Loucy (cell line): Measurements from ENCODE around the gene GPC3.

Experiments
- H2AFZ ChIP-seq: fragments of 200-600 bp; sonication (generic); 2 replicates; pipeline ENCODE4 v1.6.0; 2016; ENCODE audit warnings: antibody characterized with exemption, mild to moderate bottlenecking, low read length, moderate library complexity
- H3F3A ChIP-seq: fragments of 200-600 bp; 2 replicates; pipeline ENCODE4 v1.6.0; 2016; ENCODE audit warnings: antibody characterized with exemption, low read depth, mild to moderate bottlenecking
- H3K27me3 ChIP-seq: fragments of 200-600 bp; sonication (generic); 2 replicates; pipeline ENCODE4 v1.6.1; 2014; ENCODE audit warnings: low read length, mild to moderate bottlenecking; ENCODE audit not compliant: insufficient read depth, poor library complexity, severe bottlenecking
- H3K36me3 ChIP-seq: fragments of 200-600 bp; sonication (generic); 2 replicates; pipeline ENCODE4 v1.6.1; 2016; ENCODE audit warnings: low read length; ENCODE audit not compliant: insufficient read depth
- H3K4me1 ChIP-seq: fragments of 200-600 bp; sonication (generic); 2 replicates; pipeline ENCODE4 v1.5.1; 2014; ENCODE audit warnings: low read length, mild to moderate bottlenecking; ENCODE audit not compliant: insufficient read depth, poor library complexity, severe bottlenecking
- H3K4me2 ChIP-seq: fragments of 200-600 bp; sonication (generic); 2 replicates; pipeline ENCODE4 v1.6.0; 2014; ENCODE audit warnings: antibody characterized with exemption, low read length, low read depth, mild to moderate bottlenecking; ENCODE audit not compliant: poor library complexity, severe bottlenecking
- H3K4me3 ChIP-seq: fragments of 200-600 bp; sonication (generic); 2 replicates; pipeline ENCODE4 v1.5.1; 2014; ENCODE audit warnings: low read length, mild to moderate bottlenecking, mixed read lengths; ENCODE audit not compliant: poor library complexity, severe bottlenecking
- H3K79me2 ChIP-seq: fragments of 200-600 bp; sonication (generic); 2 replicates; pipeline ENCODE4 v1.6.1; 2014; ENCODE audit warnings: low read length; ENCODE audit not compliant: insufficient read depth
- H3K9ac ChIP-seq: fragments of 200-600 bp; sonication (generic); 2 replicates; pipeline ENCODE4 v1.6.0; 2014; ENCODE audit warnings: mild to moderate bottlenecking, low read depth, low read length, moderate library complexity; ENCODE audit not compliant: poor library complexity, severe bottlenecking
- H3K9me2 ChIP-seq: fragments of 200-600 bp; sonication (generic); replicated peaks from 2 replicates; pipeline ENCODE4 v1.6.1; 2016; ENCODE audit warnings: low read depth, low read length, mixed read lengths
- H3K9me3 ChIP-seq: fragments of 200-600 bp; sonication (generic); 2 replicates; pipeline ENCODE4 v1.6.1; 2014; ENCODE audit warnings: mild to moderate bottlenecking, antibody characterized with exemption, low read length, low read depth; ENCODE audit not compliant: insufficient read depth
- H4K20me1 ChIP-seq: fragments of 200-600 bp; sonication (generic); 2 replicates; pipeline ENCODE4 v1.6.0; 2014; ENCODE audit warnings: antibody characterized with exemption, low read length, mild to moderate bottlenecking; ENCODE audit not compliant: insufficient read depth, poor library complexity, severe bottlenecking
- CTCF ChIP-seq: fragments of 200-600 bp; sonication (generic); conservative IDR thresholded peaks from 2 replicates; pipeline ENCODE4 v1.5.1; 2014; ENCODE audit warnings: mild to moderate bottlenecking, antibody characterized with exemption, low read length
- EZH2phosphoT487 ChIP-seq: fragments of 200-600 bp; IDR thresholded peaks from 2 replicates; pipeline ENCODE4 v1.6.1; 2018; ENCODE audit warnings: antibody characterized with exemption, mild to moderate bottlenecking, moderate library complexity, borderline replicate concordance

Gene GPC3

GRCh38 chrX:133590703-133591505 is 394.5 kb downstream of the GPC3 start:
- TF ChIP-seq CTCF (no peak), EZH2phosphoT487 (no peak)
- H3K79me2 ChIP-seq = no peaks in the 10 kb centered on the region
- no peak overlapping the region for H2AFZ ChIP-seq
- H3K36me3 ChIP-seq = no peaks in the 10 kb centered on the region
- no peaks in the 10 kb centered on the region for H3K4me1 ChIP-seq
- H4K20me1 ChIP-seq = no peaks in the 10 kb centered on the region
- no peaks in the 10 kb centered on the region for H3K27me3 ChIP-seq
- H3K9me2 ChIP-seq = no peaks in the 10 kb centered on the region
- no peak overlapping the region for H3K4me2 ChIP-seq
- no peak overlapping the region for H3K4me3 ChIP-seq
- no peaks in the 10 kb centered on the region for H3K9me3 ChIP-seq
- no peaks in the 10 kb centered on the region for H3F3A ChIP-seq
- no peak overlapping the region for H3K9ac ChIP-seq

GRCh38 chrX:133588827-133589226 is 396.6 kb downstream of the GPC3 start:
- no peaks in the 10 kb centered on the region for H3F3A ChIP-seq
- H3K9ac ChIP-seq = no peak overlapping the region
- H3K9me3 ChIP-seq = no peaks in the 10 kb centered on the region
- TF ChIP-seq EZH2phosphoT487 = no peak
- no peak for TF ChIP-seq CTCF
- no peaks in the 10 kb centered on the region for H4K20me1 ChIP-seq
- no peak overlapping the region for H3K4me2 ChIP-seq
- H3K4me3 ChIP-seq = no peak overlapping the region
- no peaks in the 10 kb centered on the region for H3K4me1 ChIP-seq
- no peaks in the 10 kb centered on the region for H3K9me2 ChIP-seq
- no peaks in the 10 kb centered on the region for H3K79me2 ChIP-seq
- no peaks in the 10 kb centered on the region for H3K36me3 ChIP-seq
- no peak overlapping the region for H2AFZ ChIP-seq
- H3K27me3 ChIP-seq = no peaks in the 10 kb centered on the region

- no peaks in the 10 kb centered on the region for H3K9me2 ChIP-seq
- H4K20me1 ChIP-seq = no peaks in the 10 kb centered on the region
- H3K9ac ChIP-seq = no peak overlapping the region
- H3K4me1 ChIP-seq = no peaks in the 10 kb centered on the region
- no peaks in the 10 kb centered on the region for H3K36me3 ChIP-seq
- no peak overlapping the region for H3K4me2 ChIP-seq
- H3K27me3 ChIP-seq = no peaks in the 10 kb centered on the region
- H2AFZ ChIP-seq = no peak overlapping the region
- no peaks in the 10 kb centered on the region for H3K79me2 ChIP-seq
- no peaks in the 10 kb centered on the region for H3K9me3 ChIP-seq
- no peaks in the 10 kb centered on the region for H3F3A ChIP-seq
- no peak for TF ChIP-seq CTCF
- no peak for TF ChIP-seq EZH2phosphoT487
- H3K4me3 ChIP-seq = no peak overlapping the region
Observed at GRCh38 chrX:133587818-133588217, 397.6 kb downstream of the GPC3 start.
